ENCODE measurements around the gene RTN4R.
A peak's percentile ranks its signal among the peaks of the same experiment; 100 is the strongest.
"Not testable (repeated sequence)": the region's sequence is repeated elsewhere in the genome, so short reads cannot be mapped to it uniquely, and the experiment has no call there.

Gene RTN4R

GRCh38 chr22:20313306-20314077 is 45.4 kb upstream of the RTN4R start:
- H3K27ac Mint-ChIP-seq; H3K4me3 Mint-ChIP-seq; H3K27me3 Mint-ChIP-seq (ENCODE audit: low read depth); H3K9me3 Mint-ChIP-seq; H3K36me3 Mint-ChIP-seq (ENCODE audit: low read depth): not testable (repeated sequence)
- TF ChIP-seq, protein P1, sequence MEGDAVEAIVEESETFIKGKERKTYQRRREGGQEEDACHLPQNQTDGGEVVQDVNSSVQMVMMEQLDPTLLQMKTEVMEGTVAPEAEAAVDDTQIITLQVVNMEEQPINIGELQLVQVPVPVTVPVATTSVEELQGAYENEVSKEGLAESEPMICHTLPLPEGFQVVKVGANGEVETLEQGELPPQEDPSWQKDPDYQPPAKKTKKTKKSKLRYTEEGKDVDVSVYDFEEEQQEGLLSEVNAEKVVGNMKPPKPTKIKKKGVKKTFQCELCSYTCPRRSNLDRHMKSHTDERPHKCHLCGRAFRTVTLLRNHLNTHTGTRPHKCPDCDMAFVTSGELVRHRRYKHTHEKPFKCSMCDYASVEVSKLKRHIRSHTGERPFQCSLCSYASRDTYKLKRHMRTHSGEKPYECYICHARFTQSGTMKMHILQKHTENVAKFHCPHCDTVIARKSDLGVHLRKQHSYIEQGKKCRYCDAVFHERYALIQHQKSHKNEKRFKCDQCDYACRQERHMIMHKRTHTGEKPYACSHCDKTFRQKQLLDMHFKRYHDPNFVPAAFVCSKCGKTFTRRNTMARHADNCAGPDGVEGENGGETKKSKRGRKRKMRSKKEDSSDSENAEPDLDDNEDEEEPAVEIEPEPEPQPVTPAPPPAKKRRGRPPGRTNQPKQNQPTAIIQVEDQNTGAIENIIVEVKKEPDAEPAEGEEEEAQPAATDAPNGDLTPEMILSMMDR (IDR thresholded peaks at IDR 0.05; ENCODE audit: unreplicated experiment in 3 of 3), result peak in 1 of 3 experiments; percentile 8
- H3K4me1 Mint-ChIP-seq, result peaks cover 18% of the 10 kb centered on the region

GRCh38 chr22:20312396-20313191 is 44.5 kb upstream of the RTN4R start:
- Mint-ChIP-seq H3K4me3 (no peak overlapping the region), H3K27ac (no peak overlapping the region), H3K9me3 (no peaks in the 10 kb centered on the region), H3K36me3 (ENCODE audit: low read depth) (no peaks in the 10 kb centered on the region), H3K27me3 (ENCODE audit: low read depth) (peaks cover 4% of the 10 kb centered on the region), H3K4me1 (peaks cover 13% of the 10 kb centered on the region)
- TF ChIP-seq, protein P1 (IDR thresholded peaks at IDR 0.05; ENCODE audit: unreplicated experiment in 3 of 3), result no peak

DNA sequence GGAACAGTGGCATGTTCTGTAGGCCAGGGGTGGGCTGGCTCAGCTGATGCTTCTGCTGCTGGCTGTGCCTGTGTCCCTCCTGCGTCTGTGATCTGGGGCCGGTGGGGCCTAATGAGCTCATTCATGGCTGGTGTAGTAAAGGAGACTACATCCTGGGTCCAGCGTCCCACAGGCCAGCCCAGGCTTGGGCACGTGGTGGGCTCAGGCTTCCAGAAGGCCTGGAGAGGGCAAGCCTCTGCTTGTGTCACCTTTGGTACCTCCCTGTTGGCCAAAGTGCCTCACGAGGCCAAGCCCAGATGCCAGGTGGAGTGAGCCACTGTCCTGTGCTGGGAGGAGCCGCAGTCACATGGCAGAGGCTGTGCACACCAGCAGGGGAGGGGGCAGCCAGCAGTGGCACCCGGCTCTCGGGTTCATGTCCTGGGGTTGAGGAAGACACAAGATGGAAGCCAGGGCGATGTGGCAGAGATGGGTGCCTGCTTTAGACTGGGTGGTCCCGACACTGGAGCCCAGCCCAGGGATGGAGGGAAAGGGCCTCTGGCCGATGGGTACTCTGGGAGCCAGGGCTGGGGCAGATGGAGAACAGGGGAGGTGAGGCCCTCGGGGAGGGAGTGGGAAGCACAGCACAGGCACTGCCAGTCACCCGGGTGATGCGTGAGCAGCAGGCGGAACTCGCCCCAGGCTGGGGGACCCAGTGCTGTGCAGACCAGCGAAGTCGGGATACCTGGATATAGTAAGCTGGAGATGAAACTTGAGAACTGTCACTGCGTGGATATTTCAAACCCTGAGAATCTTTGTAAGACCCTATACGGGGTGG is 43.3 kb upstream of the RTN4R start:
- H3K36me3 Mint-ChIP-seq (ENCODE audit: low read depth); H3K4me3 Mint-ChIP-seq; H3K9me3 Mint-ChIP-seq; H3K27me3 Mint-ChIP-seq (ENCODE audit: low read depth); H3K4me1 Mint-ChIP-seq; H3K27ac Mint-ChIP-seq: not testable (repeated sequence)

DNA sequence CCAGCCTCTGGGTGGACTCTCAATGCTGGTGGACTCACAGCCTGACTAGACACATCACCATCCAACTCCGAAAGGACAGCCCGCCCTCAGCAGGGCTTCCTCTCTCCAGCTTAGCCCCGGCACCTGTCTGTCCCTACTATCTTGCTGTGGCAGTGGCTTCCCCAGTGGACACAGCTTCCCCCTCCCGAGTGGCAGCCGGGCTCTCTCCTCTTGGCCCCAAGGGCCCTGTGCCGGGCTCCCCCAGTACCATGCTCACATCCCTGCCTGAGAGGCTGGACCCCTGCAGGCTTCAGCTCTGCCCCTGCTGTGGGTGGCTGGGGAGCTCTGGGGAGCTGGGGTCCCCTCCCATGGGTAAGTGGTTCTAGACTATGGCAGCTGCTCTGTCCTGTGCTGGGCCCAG is 42.7 kb upstream of the RTN4R start:
- H3K27ac Mint-ChIP-seq; H3K4me3 Mint-ChIP-seq; H3K9me3 Mint-ChIP-seq; H3K4me1 Mint-ChIP-seq; H3K36me3 Mint-ChIP-seq (ENCODE audit: low read depth); H3K27me3 Mint-ChIP-seq (ENCODE audit: low read depth): not testable (repeated sequence)

GRCh38 chr22:20310180-20310579 is 42.1 kb upstream of the RTN4R start:
- H3K36me3 Mint-ChIP-seq (ENCODE audit: low read depth); H3K9me3 Mint-ChIP-seq; H3K4me3 Mint-ChIP-seq; H3K27me3 Mint-ChIP-seq (ENCODE audit: low read depth); H3K4me1 Mint-ChIP-seq; H3K27ac Mint-ChIP-seq: not testable (repeated sequence)

DNA sequence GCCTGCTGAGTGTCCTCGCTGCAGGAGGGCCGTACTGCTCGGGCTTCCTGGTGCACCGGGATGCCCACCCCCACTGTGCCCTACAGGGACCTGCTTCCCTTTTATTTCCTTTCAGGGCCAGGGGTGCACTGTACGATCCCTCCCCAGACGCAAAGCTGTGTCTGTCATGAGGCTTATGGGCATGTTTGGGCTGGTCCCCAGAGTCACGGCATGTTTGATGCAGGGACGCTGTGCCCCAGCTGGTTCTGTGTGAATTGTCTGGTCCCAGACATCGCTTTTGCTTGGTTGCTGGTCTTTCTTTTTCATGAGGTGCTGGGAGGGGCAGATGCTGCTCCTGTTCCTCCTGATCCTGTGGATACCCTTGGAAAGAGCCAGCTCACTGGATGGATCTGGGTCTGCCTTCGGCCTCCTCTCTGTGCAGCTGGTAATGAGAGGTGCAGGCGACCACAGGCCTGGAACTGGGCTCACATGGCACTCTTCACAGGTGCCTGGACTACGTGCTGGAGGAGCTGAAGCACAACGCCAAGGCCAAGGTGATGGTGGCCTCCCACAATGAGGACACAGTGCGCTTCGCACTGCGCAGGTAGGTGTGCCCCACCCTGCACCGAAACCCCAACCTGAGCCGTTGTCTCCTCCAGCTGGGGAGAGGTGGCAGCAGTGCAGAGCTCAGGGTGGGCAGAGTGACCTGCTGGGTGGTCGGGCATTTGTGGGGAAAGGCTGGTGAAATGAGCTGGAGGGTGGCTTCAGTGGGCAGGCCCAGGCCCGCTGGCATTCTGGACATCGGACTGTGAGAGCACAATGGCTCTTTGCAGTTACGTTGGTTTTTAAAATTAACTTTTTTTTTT is 40.9 kb upstream of the RTN4R start:
- H3K36me3 Mint-ChIP-seq (ENCODE audit: low read depth); H3K27ac Mint-ChIP-seq; H3K27me3 Mint-ChIP-seq (ENCODE audit: low read depth); H3K4me3 Mint-ChIP-seq; H3K4me1 Mint-ChIP-seq; H3K9me3 Mint-ChIP-seq: not testable (repeated sequence)

DNA sequence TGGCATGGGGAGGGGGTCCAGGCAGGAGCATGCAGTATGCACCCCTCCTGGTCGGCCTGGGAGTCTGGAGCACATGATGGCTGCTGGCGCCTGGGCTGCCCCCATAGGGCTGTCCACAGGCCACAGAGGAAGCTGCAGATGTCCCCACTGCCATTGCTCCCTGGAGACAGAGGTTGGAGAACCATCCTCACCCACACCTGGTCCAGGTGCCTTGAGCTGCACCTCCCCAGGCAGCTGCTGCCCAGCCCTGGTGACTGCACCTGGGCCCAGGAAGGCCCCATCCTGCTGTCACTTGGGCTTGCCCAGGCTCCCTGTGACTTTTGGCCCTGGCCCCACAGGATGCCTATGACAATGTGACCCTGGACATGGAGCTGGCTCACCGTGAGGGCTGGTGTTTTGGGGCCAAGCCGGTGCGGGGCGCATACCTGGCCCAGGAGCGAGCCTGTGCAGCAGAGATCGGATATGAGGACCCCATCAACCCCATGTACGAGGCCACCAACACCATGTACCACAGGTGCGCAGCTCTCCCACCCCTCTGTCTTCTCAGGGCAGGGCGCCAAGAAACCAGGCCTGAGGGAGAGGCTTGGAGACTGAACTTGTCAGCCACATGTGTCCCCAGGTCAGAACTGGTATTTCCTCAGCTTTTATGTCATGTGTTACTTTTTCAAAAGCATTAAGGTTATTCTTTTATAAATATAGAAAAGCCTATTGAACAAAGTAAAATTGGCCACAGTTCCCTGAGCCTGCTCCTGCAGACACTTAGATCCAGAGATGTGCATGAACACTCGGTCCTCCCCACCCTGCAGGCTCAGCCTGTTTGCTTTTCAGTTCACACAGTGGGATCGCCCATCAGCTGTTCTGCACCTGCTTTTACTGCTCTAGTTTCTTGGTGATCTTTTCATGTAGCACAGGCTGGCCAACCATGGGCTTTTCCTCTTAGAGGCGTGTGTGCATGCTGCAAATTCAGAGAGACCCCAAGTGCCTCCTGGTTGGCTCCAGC is 39.6 kb upstream of the RTN4R start:
- H3K4me1 Mint-ChIP-seq; H3K36me3 Mint-ChIP-seq (ENCODE audit: low read depth); H3K27ac Mint-ChIP-seq; H3K4me3 Mint-ChIP-seq; H3K9me3 Mint-ChIP-seq; H3K27me3 Mint-ChIP-seq (ENCODE audit: low read depth): not testable (repeated sequence)

DNA sequence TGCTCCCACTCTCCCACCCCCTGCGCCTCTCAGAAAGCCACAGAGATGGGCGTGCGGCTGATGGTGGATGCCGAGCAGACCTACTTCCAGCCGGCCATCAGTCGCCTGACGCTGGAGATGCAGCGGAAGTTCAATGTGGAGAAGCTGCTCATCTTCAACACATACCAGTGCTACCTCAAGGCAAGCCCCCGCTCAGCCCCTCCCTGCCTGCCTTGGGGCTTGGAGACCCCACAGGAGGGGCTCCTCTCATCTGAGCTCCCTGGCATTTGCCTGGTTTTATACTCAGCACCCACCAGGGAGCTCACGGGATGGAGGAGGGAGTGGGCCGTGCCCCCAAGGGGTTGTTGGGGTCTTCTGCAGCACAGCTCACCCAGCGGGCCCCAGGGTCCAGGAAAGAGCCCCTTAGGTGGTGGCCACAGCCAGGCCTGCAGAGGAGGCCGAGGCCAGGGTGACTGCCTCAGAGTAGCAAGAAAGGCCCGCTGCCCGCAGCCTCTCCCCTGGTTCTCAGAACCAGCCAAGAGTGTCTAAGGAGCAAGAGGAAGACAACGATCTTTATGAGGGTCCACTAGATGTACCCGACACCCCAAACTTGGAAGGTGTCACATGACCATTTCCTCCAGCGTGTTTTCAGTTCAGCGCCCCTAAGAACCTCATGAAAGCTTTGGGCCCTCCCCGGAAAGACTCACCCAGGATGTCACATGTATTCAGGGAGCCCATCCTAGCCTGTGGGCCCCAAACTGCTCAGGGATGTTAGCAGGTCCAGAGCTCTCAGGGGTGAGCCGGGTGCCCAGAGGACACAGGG is 38.7 kb upstream of the RTN4R start:
- not testable (repeated sequence) for H3K27me3 Mint-ChIP-seq (ENCODE audit: low read depth)

More for the DNA sequence above, 38.7 kb upstream of the RTN4R start:
- not testable (repeated sequence) for H3K4me1 Mint-ChIP-seq; H3K9me3 Mint-ChIP-seq; H3K27ac Mint-ChIP-seq; H3K4me3 Mint-ChIP-seq; H3K36me3 Mint-ChIP-seq (ENCODE audit: low read depth)
